GM19455 (cell line): ENCODE measurements around the gene TMEM145.
A peak's percentile ranks its signal among the peaks of the same experiment; 100 is the strongest.
"Not testable (repeated sequence)": the region's sequence is repeated elsewhere in the genome, so short reads cannot be mapped to it uniquely, and the experiment has no call there.

Source experiments
- ATAC-seq: cut with Tn5 transposase; IDR thresholded peaks from one replicate; pipeline ENCODE4 v1.9.1; 2021; ENCODE audit not compliant: unreplicated experiment

TMEM145 gene

DNA sequence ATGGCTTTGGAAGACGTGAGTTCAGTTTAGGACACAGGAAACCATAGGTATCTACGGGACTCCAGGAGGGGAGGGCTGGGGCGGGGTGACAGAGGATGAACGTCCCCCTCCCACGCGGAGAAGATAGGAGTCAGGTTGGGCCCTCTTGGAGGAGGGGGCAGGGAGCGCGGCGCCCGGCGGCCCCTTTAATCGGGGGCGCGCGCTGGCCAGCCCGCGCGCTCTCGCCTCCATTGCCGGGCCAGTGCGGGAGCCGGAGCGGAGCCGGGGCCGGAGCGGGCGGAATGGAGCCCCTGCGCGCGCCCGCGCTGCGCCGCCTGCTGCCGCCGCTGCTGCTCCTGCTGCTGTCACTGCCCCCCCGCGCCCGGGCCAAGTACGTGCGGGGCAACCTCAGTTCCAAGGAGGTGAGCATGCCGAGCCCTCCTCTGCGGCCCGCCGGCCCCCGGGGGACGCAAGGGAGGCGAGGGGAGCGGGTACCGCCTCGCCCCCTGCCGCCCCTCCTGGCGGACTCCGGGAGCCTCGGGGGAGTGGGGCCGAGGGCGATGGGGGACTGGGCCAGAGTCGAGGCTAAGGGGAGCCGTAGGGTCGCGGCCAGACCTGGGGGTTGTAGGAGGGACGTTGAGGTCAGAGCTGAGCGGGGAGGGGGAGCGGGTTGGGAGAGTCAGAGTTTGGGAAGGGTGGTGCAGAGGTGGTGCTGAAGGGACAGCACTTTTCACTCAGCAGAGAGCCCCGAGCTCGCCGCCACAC lies at the start of gene TMEM145:
TMEM145 (plus strand) TSS at position 214 of the 744 bp plus-strand sequence; CDS start at position 282, 68 bp downstream.
- no peak for ATAC-seq

DNA sequence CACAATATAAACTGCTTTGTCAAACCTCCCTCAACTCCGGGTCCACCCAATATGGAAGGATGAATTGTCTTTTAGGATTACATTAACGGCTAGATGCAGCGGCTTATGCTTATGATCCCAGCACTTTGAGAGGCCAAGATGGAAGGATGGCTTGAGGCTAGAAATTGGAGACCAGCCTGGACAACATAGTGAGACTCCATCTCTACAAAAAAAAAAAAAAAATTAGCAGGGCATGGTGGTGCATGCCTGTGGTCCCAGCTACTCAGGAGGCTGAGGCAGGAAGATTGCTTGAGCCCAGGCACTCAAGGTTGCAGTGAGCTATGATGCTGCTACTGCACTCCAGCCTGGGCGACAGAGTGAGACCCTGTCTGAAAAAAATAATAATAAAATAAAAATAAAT lies 47.0 kb upstream of the TMEM145 start:
- ATAC-seq, result not testable (repeated sequence)

DNA sequence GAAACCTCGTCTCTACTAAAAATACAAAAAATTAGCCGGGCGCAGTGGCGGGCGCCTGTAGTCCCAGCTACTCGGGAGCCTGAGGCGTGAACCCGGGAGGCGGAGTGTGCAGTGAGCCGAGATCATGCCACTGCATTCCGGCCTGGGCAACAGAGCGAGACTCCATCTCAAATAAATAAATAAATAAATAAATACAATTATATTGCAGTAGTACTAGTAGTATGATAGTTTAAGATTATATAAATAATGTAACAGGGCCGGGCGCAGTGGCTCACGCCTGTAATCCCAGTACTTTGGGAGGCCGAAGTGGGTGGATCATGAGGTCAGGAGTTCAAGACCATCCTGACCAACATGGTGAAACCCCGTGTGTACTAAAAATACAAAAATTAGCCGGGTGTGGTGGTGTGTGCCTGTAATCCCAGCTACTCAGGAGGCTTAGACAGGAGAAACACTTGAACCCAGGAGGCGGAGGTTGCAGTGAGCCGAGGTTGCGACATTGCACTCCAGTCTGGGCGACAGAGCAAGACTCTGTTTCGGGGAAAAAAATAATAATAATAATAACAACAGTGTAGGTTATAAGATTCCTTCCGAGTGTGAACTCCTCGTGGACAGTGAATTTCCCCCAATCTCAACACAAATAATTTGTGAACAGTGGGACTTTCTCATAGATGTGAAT lies 46.0 kb upstream of the TMEM145 start:
- ATAC-seq, result not testable (repeated sequence)

DNA sequence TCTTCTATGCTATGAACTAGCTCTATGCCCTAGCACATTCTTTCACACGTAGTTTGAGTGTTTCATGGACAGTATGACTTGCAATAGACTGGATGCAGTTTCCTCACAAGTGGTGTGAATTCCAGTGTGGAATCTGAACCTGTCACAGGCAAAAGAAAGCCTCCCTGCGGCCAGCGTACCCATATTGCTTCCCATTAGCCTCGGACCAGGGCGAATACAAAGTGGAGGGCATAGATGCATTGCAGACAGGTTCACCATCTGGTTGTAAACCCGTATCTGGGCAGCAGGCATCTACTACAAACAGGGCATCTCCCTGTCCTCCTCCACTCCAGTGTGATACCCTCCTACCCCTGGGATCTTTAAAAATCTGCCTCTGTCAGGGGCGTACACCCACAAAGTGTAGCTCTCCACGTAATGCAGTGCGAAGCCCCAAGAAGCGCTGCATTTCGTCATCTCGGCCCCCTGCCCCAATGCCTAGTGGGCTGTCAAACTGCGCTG lies 45.4 kb upstream of the TMEM145 start:
- no peak for ATAC-seq

DNA sequence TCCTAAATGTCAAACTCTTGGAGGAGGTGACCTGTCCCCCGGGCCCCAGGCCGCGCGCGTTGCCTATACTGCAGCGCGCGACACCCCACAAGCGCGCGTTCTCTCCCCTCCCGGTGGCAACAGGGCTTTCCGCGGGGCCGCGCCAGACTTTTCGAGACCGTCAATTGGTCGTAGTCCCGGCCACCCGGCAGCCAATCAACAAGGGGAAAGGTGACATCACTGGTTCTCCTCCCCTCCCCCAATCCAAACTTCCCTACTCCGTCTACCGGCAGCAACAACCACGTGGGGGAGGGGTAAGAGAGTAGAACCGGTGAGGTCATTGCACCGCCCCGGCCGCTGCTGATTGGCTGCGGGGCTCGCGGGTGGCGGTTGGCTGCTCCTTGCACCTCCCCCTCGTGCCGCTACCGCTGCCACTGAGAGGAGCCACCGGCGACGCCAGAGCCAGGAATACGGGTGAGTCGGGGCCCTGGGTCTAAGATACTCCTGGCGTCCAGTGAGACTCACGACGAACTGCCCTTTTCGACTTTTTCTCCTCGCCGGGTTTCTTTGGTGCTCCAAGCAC lies 44.9 kb upstream of the TMEM145 start:
- peak; percentile 62 for ATAC-seq

DNA sequence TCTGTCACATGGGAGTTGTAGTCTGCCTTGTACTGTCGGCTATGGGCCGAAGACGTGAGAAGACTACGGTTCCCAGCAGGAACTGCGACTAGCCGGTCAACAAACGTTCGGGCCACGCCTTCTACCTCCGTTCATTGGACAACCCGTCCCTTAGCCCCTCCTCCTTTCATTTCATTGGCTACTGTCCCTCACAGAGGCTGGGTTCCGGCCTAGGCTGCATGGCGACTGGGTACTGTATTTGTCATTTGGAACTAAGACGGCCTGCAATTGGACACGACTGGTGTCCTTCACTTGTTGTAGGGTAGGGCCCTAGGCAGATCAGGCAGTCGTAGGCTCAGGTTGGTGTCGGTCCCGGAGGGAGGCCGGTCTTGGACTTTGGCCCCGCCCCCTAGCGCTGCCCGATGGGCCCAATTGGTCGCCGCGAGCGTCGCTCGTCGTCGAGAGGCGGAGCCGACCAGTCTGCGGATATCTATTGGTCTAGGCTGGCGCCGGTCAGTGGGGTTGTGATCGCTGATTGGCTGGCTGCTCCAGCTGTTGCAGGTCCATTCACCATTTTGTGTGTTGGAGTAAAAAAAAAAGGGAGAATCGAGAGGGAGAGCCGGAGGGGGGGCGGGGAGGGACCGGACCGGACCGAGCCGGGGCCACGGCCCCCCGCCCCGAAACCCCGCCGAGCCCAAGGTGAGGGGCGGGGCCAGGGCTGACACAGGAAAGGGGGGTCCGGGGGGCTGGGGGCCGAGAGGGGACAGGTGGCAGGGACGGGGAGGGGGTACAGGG lies 44.2 kb upstream of the TMEM145 start, which contains the start of gene CIC:
CIC (plus strand) TSS at position 549 of the 774 bp plus-strand sequence. CDS start 2,532 bp downstream, outside the sequence.
- peak; percentile 81 for ATAC-seq

DNA sequence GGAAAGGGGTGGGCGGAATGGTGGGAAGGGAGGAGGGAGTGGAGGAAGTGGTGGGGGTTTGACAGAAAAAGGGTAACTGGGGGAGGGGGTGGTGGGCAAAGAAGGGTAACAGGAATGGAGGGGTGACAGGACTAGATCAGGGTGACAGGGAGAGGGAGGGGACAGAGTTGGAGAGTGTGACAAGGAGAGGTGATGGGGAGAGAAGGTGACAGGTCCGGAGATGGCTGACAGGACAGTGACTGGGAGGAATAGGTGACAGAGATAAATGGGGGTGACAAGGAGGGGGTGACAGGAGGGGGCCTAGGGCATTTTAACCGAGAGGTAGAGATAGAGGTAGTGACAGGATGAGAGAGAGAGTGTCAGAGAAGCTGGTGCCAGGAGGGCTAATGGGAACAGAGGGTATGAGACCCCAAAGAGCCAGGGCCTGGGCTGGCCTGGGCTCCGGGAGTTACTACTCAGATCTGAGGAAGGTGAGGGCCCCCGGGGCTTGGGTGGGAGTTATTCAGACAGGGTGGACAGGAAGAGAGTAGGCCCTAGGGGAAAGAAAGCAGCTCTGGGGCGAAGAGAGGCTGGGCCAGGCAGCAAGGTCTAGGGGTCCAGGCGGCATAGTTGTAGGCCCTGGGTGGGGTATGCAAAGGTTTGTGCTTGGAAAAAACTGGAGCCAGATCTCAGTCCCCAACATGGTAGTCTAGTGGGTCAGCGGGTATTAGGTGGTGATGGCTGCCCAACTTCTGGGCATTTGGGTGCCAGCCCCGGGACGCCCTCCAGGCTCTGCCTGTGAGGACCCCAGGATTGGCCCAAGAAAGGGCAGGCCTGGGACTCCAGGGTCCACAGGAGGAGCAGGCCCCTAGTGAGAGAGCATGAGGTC lies 43.4 kb upstream of the TMEM145 start:
- no peak for ATAC-seq

DNA sequence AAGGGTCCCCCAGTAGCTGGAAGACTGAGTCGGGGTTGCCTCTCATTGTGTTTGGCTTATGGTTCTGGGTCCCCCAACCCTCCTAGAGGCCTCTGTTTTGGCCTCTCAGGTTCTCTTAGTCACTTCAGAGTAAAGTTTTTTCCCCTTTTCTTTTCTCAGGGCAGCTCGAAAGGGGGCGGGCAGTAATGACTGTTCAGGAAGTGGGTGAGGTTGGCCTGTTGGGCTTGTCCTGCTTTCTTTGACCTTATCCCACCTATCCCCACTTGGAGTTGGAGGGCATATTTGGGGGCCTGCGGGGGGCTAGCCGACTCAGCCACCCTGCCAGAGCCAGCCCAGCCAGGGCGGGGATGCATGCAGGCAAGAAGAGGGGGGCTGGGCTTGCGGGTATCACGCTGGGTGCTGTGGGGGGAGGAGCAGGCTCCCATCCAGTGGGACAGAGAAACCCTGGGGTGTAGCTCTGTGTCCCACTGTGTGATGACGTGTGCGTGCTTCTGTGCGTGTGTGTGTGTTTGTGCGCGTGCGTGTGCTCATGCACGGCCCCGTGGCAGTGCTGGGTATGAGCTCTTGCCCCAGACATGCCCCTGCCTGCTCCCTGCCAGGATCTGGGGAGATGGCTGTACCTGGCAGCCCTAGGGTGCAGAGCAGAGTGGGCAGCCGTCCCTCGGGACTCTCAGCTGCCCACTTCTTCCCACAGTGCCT lies 42.6 kb upstream of the TMEM145 start:
- ATAC-seq, result no peak

DNA sequence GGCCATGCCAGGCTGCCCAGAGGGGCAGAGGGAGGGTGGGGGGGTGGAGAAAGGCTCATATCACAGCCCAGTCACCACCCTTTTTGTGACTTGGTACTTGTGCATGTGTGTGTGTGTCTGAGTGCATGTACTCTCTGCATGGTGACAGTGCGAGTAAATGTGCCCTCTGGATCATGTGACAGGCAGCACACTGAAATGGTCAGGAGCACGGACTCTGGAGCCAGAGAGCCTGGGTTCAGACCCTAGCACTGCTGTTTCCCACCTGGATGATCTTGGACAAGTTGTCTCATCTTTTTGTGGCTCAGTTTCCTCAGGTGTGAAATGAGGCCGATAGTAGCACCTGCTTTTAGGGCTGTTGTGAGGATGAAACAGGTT lies 42.1 kb upstream of the TMEM145 start:
- no peak for ATAC-seq

DNA sequence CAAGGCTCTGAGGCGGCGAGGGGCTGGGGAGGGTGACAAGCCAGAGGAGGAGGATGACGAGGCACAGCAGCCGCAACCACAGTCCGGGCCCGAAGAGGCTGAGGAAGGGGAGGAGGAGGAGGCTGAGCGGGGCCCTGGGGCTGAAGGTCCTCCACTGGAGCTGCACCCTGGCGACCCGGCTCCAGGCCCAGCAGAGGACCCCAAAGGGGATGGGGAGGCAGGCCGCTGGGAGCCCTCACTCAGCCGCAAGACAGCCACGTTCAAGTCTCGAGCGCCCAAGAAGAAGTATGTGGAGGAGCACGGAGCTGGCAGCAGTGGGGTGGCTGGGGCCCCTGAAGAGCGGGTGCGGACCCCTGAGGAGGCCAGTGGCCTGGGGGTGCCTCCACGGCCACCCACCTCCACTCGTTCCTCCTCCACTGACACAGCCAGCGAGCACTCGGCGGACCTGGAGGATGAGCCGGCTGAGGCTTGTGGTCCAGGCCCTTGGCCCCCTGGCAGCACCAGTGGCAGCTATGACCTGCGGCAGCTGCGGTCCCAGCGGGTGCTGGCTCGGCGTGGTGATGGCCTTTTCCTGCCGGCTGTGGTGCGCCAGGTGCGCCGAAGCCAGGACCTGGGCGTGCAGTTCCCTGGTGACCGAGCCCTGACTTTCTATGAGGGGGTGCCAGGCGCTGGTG lies 41.1 kb upstream of the TMEM145 start:
- ATAC-seq, result no peak

DNA sequence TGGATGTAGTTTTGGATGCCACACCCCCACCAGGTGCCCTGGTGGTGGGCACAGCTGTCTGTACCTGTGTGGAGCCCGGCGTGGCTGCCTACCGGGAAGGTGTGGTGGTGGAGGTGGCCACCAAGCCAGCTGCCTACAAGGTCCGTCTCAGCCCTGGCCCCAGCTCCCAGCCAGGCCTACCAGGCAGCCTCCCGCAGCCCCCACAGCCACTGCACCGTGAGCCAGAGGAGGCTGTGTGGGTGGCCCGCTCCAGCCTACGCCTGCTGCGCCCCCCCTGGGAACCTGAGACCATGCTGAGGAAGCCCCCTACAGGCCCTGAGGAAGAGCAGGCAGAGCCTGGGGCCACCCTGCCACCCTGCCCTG lies 40.6 kb upstream of the TMEM145 start:
- ATAC-seq, result no peak

DNA sequence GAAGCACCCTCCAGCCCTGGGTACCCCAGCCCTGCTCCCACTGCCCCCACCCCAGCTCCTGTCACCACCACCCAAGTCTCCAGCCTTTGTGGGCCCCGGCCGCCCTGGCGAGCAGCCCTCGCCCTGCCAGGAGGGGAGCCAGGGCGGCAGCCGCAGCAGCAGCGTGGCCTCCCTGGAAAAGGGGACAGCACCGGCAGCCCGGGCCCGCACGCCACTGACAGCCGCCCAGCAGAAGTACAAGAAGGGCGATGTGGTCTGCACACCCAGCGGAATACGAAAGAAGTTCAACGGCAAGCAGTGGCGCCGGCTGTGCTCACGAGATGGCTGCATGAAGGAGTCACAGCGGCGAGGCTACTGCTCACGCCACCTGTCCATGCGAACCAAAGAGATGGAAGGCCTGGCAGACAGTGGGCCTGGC lies 40.1 kb upstream of the TMEM145 start:
- ATAC-seq, result no peak

DNA sequence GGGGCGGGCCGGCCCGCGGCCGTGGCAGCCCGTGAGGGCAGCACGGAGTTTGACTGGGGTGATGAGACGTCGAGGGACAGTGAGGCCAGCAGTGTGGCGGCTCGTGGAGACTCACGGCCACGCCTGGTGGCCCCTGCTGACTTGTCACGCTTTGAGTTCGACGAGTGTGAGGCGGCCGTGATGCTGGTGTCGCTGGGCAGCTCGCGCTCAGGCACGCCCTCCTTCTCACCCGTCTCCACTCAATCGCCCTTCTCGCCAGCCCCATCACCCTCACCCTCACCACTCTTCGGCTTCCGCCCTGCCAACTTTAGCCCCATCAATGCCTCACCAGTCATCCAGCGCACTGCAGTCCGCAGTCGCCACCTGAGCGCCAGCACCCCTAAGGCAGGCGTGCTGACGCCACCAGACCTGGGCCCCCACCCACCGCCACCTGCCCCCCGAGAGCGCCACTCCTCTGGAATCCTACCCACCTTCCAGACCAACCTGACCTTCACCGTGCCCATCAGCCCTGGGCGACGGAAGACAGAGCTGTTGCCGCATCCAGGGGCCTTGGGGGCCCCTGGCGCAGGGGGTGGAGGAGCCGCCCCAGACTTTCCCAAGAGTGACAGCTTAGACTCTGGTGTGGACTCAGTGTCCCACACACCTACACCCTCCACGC lies 39.6 kb upstream of the TMEM145 start:
- no peak for ATAC-seq

DNA sequence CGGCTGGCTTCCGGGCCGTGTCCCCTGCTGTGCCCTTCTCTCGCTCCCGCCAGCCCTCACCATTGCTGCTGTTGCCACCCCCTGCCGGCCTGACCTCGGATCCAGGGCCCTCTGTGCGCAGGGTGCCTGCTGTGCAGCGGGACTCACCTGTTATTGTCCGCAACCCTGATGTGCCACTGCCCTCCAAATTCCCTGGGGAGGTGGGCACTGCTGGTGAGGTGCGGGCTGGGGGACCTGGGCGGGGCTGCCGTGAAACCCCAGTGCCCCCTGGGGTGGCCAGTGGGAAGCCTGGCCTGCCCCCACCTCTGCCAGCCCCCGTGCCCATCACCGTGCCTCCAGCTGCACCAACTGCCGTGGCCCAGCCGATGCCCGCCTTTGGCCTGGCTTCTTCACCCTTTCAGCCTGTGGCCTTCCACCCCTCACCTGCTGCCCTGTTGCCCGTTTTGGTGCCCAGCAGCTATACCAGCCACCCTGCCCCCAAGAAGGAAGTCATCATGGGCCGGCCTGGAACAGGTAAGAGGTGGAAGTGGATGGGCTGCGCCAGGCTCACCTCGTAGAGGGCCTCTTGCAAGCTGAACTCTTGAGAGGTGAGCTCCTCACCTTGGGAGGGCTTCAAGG lies 38.9 kb upstream of the TMEM145 start:
- ATAC-seq, result no peak

DNA sequence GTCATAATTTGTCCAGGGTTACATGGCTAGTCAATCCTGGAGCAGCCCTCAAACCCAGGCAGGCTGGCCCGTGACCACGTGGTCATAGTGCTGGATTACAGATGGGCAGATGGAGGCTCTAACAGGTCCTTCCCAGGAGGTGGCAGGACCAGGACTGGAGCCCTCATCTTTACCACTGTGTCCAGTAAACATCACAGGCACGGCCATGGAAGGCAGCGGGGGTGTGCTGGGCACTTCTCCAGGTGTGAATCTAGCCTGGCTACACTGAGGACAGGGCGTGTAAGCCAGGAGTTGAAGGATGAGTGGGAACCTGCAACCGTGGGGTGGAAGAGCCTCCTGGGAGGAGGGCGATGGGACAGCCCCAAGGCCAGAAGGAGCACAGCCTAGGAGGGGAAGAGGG lies 38.0 kb upstream of the TMEM145 start:
- no peak for ATAC-seq

DNA sequence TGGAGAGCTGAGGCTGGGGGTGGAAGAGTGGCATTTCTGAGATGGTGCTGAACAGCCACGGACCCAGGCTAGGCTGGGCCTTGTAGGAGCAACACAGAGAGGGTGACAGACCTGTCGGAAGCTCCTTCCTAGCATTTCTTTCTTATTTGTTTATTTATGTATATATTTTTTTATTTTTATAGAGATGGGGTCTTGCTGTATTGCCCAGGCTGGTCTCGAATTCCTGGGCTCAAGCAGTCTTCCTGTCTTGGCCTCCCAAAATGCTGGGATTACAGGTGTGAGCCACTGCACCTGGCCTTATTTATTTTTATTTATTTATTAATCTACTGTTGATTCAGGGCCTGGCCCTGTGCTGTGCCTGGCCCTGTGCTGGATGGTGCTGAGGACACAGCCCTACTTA lies 37.6 kb upstream of the TMEM145 start:
- ATAC-seq, result no peak

DNA sequence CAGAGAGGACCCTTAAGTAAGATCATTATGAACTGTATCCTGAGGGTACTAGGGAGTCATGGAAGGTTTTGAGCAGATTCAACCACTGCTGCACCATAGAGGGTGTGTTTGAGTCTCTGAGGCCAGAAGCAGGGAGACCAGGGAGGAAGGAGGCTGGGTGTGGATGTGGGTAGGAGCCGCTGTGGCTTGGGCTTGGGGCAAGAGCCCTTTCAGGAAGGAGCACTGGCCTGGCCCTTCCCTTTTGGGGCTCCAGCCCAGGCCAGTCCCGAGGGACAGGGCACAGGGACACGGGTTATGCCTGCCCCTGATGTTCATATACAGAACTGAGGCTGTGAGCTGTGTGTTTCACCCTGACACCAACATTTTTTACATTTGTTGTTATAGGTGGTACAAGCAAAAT lies 36.8 kb upstream of the TMEM145 start:
- ATAC-seq, result no peak

DNA sequence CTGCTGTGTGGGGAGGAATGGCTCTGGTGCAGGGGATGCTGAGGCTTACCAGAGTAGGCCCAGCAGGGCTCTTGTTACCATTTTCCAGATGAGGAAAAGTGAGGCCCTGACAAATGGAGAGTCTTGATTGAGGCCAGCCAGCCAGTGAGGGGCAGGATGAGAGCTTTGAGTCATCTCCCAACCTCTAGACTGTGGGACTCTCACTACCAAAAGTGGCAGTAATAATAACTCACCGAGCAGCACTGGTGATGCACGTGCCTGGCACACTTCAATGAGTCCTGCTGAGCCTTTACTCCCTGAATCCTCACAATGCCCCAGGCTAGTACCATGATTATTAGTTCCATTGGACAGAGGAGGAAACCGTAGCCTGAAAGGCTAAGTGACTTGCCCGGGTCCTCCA lies 36.3 kb upstream of the TMEM145 start:
- ATAC-seq, result no peak
